ENCODE measurements around the gene PDE6B. TPM values are rescaled to one million over a fixed set of nuclear protein-coding genes. Genes with fewer than 3 reads are reported as not detected.

Gene PDE6B
- total and polyA plus RNA-seq, 2 experiments from 2014 or later = 3.4 to 5.0 TPM

- Mint-ChIP-seq H3K27ac (no peak overlapping the region), H3K4me1 (no peaks in the 10 kb centered on the region; the same call in 2 of the 3 replicates)
Observed at GRCh38 chr4:666436-666810, 41.0 kb downstream of the PDE6B start.

More at GRCh38 chr4:666436-666810, 41.0 kb downstream of the PDE6B start:
- no peak for TF ChIP-seq CREB1 (CRISPR knock-in tag; IDR thresholded peaks at IDR 0.05; ENCODE audit: low read depth)
- TF ChIP-seq ETS1 (IDR thresholded peaks at IDR 0.05) = no peak
- TF ChIP-seq POLR2AphosphoS5 (IDR thresholded peaks at IDR 0.05; ENCODE audit: low read depth) = no peak
- TF ChIP-seq NANOG (IDR thresholded peaks at IDR 0.05; ENCODE audit: borderline replicate concordance) = no peak
- TF ChIP-seq ZNF331 (CRISPR knock-in tag; IDR thresholded peaks at IDR 0.05; ENCODE audit: low read depth) = no peak
- no peak for TF ChIP-seq ZNF114 (CRISPR knock-in tag; IDR thresholded peaks at IDR 0.05)
- TF ChIP-seq EZH2phosphoT487 (IDR thresholded peaks at IDR 0.05; ENCODE audit: unreplicated experiment) = no peak
- no peak for TF ChIP-seq EZH2 (IDR thresholded peaks at IDR 0.05; ENCODE audit: low read depth, unreplicated experiment)
- no peak for TF ChIP-seq CTCF (conservative IDR thresholded peaks at IDR 0.05; ENCODE audit: low read depth in 2 of 2)
- TF ChIP-seq JUNB (IDR thresholded peaks at IDR 0.05; ENCODE audit: unreplicated experiment) = no peak
- TF ChIP-seq REST (IDR thresholded peaks at IDR 0.05; ENCODE audit: unreplicated experiment) = no peak
- TF ChIP-seq ZNF462 (CRISPR knock-in tag; IDR thresholded peaks at IDR 0.05) = no peak
- TF ChIP-seq STAT1 (IDR thresholded peaks at IDR 0.05; ENCODE audit: unreplicated experiment) = no peak
- Histone ChIP-seq H3K4me1 (ENCODE audit: insufficient read depth) (no peaks in the 10 kb centered on the region), H3K79me2 (replicated peaks; ENCODE audit: insufficient read depth) (no peaks in the 10 kb centered on the region), H3K4me2 (no peak overlapping the region), H3K4me3 (no peak overlapping the region), H3F3A (replicated peaks; ENCODE audit: low read depth) (no peaks in the 10 kb centered on the region; the same call in 1 of the 2 replicates), H3K36me3 (ENCODE audit: insufficient read depth) (peaks cover 2% of the 10 kb centered on the region), H3K9me2 (ENCODE audit: insufficient read depth) (no peaks in the 10 kb centered on the region), H3K27me3 (ENCODE audit: insufficient read depth) (no peaks in the 10 kb centered on the region), H3K27ac (ENCODE audit: low read depth) (no peak overlapping the region), H4K20me1 (replicated peaks; ENCODE audit: insufficient read depth) (no peaks in the 10 kb centered on the region; the same call in 1 of the 2 replicates), H2AFZ (no peak overlapping the region)
- ATAC-seq (no peak), DNase-seq (ENCODE audit: low spot score) (no peak)
- H3K9me3 Mint-ChIP-seq = no peaks in the 10 kb centered on the region; the same call in 2 of the 3 replicates
- no peak overlapping the region for H3K4me3 Mint-ChIP-seq
- peaks cover 12% of the 10 kb centered on the region for H3K27me3 Mint-ChIP-seq (ENCODE audit: insufficient read depth, low read depth, poor library complexity)
- peaks cover 11% of the 10 kb centered on the region for H3K36me3 Mint-ChIP-seq (ENCODE audit: low read depth)

Data from GM23338 (cell line).